Psoas muscle (tissue), 8 donors: ENCODE data around the gene ABT1. TPM values are rescaled to one million over a fixed set of nuclear protein-coding genes. Genes with fewer than 3 reads are reported as not detected.

Experiments
- ATAC-seq, 4 donors: fragments of 200-7000 bp; cut with Tn5 transposase; one replicate each; pipeline ENCODE4 v1.9.1; 2020; ENCODE audit warnings: moderate library complexity in 3 of 4, mild to moderate bottlenecking in 2 of 4
- DNase-seq, 2 donors: peaks; one replicate each; pipeline ENCODE4 v3.0.0-alpha.2; 2020
- H3K27ac ChIP-seq: fragments of 200-600 bp; one replicate; pipeline ENCODE4 v1.8.0; 2022
- H3K27me3 ChIP-seq, 3 donors: fragments of 200-600 bp in 1 of 3; one replicate each; pipeline versions ENCODE4 v1.6.1 to v1.8.0; 2013 to 2022; ENCODE audit warnings: low read length in 2 of 3, mild to moderate bottlenecking in 2 of 3, moderate library complexity in 1 of 3; ENCODE audit not compliant: insufficient read depth in 3 of 3
- H3K36me3 ChIP-seq, 2 donors: fragments of 200-600 bp in 1 of 2; one replicate each; pipeline versions ENCODE4 v1.6.1 to v1.8.0; 2013 to 2022; ENCODE audit warnings: low read depth in 1 of 2, mild to moderate bottlenecking in 1 of 2, moderate library complexity in 1 of 2; ENCODE audit not compliant: insufficient read depth in 1 of 2
- H3K4me1 ChIP-seq: fragments of 200-600 bp; one replicate; pipeline ENCODE4 v1.8.0; 2022
- H3K4me3 ChIP-seq: fragments of 200-600 bp; one replicate; pipeline ENCODE4 v1.8.0; 2022; ENCODE audit warnings: mild to moderate bottlenecking
- H3K9me3 ChIP-seq: fragments of 200-600 bp; one replicate; pipeline ENCODE4 v1.8.0; 2022
- CTCF ChIP-seq: fragments of 200-600 bp; IDR thresholded peaks from one replicate; pipeline ENCODE4 v1.8.0; 2022; ENCODE audit warnings: antibody characterized with exemption
- WGBS, 3 donors: extraction: QIAGEN DNeasy Blood & Tissue Kit; methylation state at CpG; one replicate each; pipeline versions ENCODE4 v1.1.6 to v1.1.7; 2013; 5-methylcytosine and 5-hydroxymethylcytosine counted together
- intact Hi-C, 2 donors: fragments of 100-400 bp; cut with DNase I; formaldehyde crosslinking; loops; one replicate each; pipeline versions ENCODE4 v1.11.0 to v1.14.2; 2022
- polyA plus RNA-seq, 3 donors: library from polyadenylated mRNA; stranded (reverse); fragments of 200-250 nt; gene quantifications; one replicate each; pipeline ENCODE4 v1.2.3, GENCODE V29; 2013
- total RNA-seq, 4 donors: library from RNA; stranded (reverse); fragmentation: NEBNext Ultra II Directional in 2 of 4; extraction: Animal tissue kit (Norgen Biotek cat#: 25700) in 2 of 4; gene quantifications; one replicate each; pipeline versions ENCODE4 v1.2.1 to v1.2.4, GENCODE V29; 2021 to 2023
- donor health status: healthy with polysubstance abuse.
- donor health status: DM: no; HTN: no; CAD: no; lungs with moderate emphysema.
- donor health status: Bipolar disorder and iron deficiency.
- donor health status: healthy.
- donor health status: DM: yes; HTN: yes; CAD: no.
- donor health status: DM: no; HTN: no; CAD: no.
- donor health status: DM: no; HTN: no; CAD: no.
- donor health status: DM: yes; HTN: yes; CAD: no.

ABT1 gene
- total and polyA plus RNA-seq, 7 donors, result 6.2 to 18.4 (median 10.3) TPM

GRCh38 chr6:26609463-26609862 lies 12.7 kb downstream of the ABT1 start:
- DNase-seq, result no peak
- WGBS, 3 donors, result 70 to 80% (median 73%) methylated on average over 3 of the region's 3 CpGs

GRCh38 chr6:26611599-26611998 lies 14.8 kb downstream of the ABT1 start:
- 15 to 30% (median 15%) methylated on average over 1 of the region's 1 CpG for WGBS, 3 donors
- ATAC-seq (no peak), DNase-seq (no peak)
- Histone ChIP-seq H3K27me3 (peaks cover 0 to 37% (median 11%) of the 10 kb centered on the region in 3 donors), H3K4me1 (peaks cover 3% of the 10 kb centered on the region), H3K4me3 (no peak overlapping the region), H3K9me3 (no peaks in the 10 kb centered on the region), H3K36me3 (no peaks in the 10 kb centered on the region), H3K27ac (no peak overlapping the region)
- no peak for TF ChIP-seq CTCF
- intact Hi-C loops, result no loop called here

More at GRCh38 chr6:26609463-26609862, 12.7 kb downstream of the ABT1 start:
- no peak for TF ChIP-seq CTCF
- Histone ChIP-seq H3K4me3 (no peak overlapping the region), H3K9me3 (no peaks in the 10 kb centered on the region), H3K27ac (no peak overlapping the region), H3K36me3 (no peaks in the 10 kb centered on the region), H3K27me3 (peaks cover 0 to 16% (median 7%) of the 10 kb centered on the region in 3 donors), H3K4me1 (peaks cover 1% of the 10 kb centered on the region)
- intact Hi-C loops, result loop anchor here in 1 of 2 donors (5.0 kb wide), 1 partner anchor 473 kb away; no protein-coding TSS in a partner anchor
- ATAC-seq, result no peak

GRCh38 chr6:26613201-26613600 lies 16.4 kb downstream of the ABT1 start:
- 24 to 31% (median 27%) methylated on average over 19 of the region's 19 CpGs for WGBS, 3 donors
- Histone ChIP-seq H3K4me1 (peaks cover 3% of the 10 kb centered on the region), H3K27ac (no peak overlapping the region), H3K9me3 (no peaks in the 10 kb centered on the region), H3K4me3 (no peak overlapping the region), H3K27me3 (peaks cover 0 to 48% (median 11%) of the 10 kb centered on the region in 3 donors), H3K36me3 (no peaks in the 10 kb centered on the region)
- TF ChIP-seq CTCF, result no peak
- ATAC-seq (no peak), DNase-seq (no peak)
- intact Hi-C loops, result no loop called here

- H3K27ac ChIP-seq, result no peak overlapping the region
- ATAC-seq (no peak), DNase-seq (no peak)
- peaks cover 3% of the 10 kb centered on the region for H3K4me1 ChIP-seq
- H3K9me3 ChIP-seq, result no peaks in the 10 kb centered on the region
- 3 to 4% (median 3%) methylated on average over 61 to 68 of the region's 68 CpGs for WGBS, 3 donors
- H3K4me3 ChIP-seq, result peak overlapping the region; percentile 52
- no peak for TF ChIP-seq CTCF
- intact Hi-C loops, result no loop called here
- H3K36me3 ChIP-seq, result no peaks in the 10 kb centered on the region
- peaks cover 0 to 48% (median 11%) of the 10 kb centered on the region in 3 donors for H3K27me3 ChIP-seq
These were observed 17.2 kb downstream of the ABT1 start for GRCh38 chr6:26613689-26614683.
